K562 (cell line): ENCODE data around the gene MCEE.

Source experiments
- HNRNPUL1 ChIP-seq: fragments of 200-400 bp; formaldehyde crosslinking; IDR thresholded peaks from 2 replicates; pipeline ENCODE4 v1.6.1; 2017; ENCODE audit warnings: low read length
- MAZ ChIP-seq, 2 experiments: fragments of 450-650 bp in 1 of 2; sonication (generic) in 1 of 2; formaldehyde crosslinking; IDR thresholded peaks in 1 of 2; conservative IDR thresholded peaks in 1 of 2; 2 replicates each; pipeline versions ENCODE4 v1.4.0 to v1.5.0; 2020; ENCODE audit warnings: mild to moderate bottlenecking in 1 of 2, missing genetic modification reagents in 1 of 2
- NFE2 ChIP-seq: IDR thresholded peaks from 2 replicates; pipeline ENCODE4 v1.6.1; 2014; ENCODE audit warnings: antibody characterized with exemption, low read depth
- TF ChIP-seq, protein P1 (sequence below), 3 experiments: IDR thresholded peaks in 2 of 3; conservative IDR thresholded peaks in 1 of 3; 2 replicates each; pipeline ENCODE4 v1.5.1; 2011 to 2012; ENCODE audit warnings: low read length in 3 of 3, mild to moderate bottlenecking in 3 of 3, control low read depth in 2 of 3, improper control_type of control experiment in 1 of 3, inconsistent platforms in 1 of 3, low read depth in 1 of 3, mixed read lengths in 1 of 3, moderate library complexity in 1 of 3; ENCODE audit not compliant: insufficient read depth in 2 of 3
- TF ChIP-seq, protein P2 (sequence below): fragments of 450-650 bp; IDR thresholded peaks from 2 replicates; pipeline ENCODE4 v1.6.1; 2016; ENCODE audit warnings: low read depth, mild to moderate bottlenecking, moderate library complexity

DNA sequence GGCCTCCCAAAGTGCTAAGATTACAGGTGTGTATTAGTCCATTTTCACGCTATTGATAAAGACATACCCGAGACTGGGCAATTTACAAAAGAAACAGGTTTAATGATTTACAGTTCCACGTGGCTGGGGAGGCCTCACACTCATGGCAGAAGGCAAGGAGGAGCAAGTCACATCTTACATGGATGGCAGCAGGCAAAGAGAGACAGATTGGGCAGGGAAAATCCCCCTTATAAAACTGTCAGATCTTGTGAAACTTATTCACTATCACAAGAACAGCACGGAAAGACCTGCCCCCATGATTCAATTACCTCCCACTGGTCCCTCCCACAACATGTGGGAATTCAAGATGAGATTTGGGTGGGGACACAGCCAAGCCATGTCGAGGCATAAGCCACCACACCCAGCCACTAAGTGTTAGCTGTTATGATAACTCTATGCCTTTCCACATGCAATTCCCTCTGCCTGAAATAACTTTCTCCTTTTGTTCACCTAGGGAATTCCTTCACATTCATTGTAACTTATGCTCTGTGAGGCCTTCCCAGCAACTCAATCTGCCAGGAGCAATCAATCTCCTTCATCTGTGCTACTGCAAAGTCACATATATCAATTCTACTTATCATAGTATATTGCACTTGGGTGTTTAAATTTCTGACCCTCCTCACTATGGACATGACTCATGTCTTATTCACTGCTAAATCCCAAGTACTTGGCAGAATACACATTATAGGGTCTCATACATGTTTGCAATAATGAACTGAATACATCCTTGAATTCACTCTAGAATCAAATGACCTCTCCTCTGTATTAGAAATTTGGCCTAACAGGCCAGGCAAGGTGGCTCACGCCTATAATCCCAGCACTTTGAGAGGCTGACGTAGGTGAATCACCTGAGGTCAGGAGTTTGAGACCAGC lies 7.4 kb downstream of the MCEE start:
- TF ChIP-seq NFE2 (no peak), MAZ (CRISPR knock-in tag; conservative IDR thresholded peaks at IDR 0.05 in 1 of 2, IDR thresholded peaks at IDR 0.05 in 1 of 2) (no peak), HNRNPUL1 (no peak)
- TF ChIP-seq, protein P1, sequence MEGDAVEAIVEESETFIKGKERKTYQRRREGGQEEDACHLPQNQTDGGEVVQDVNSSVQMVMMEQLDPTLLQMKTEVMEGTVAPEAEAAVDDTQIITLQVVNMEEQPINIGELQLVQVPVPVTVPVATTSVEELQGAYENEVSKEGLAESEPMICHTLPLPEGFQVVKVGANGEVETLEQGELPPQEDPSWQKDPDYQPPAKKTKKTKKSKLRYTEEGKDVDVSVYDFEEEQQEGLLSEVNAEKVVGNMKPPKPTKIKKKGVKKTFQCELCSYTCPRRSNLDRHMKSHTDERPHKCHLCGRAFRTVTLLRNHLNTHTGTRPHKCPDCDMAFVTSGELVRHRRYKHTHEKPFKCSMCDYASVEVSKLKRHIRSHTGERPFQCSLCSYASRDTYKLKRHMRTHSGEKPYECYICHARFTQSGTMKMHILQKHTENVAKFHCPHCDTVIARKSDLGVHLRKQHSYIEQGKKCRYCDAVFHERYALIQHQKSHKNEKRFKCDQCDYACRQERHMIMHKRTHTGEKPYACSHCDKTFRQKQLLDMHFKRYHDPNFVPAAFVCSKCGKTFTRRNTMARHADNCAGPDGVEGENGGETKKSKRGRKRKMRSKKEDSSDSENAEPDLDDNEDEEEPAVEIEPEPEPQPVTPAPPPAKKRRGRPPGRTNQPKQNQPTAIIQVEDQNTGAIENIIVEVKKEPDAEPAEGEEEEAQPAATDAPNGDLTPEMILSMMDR (IDR thresholded peaks at IDR 0.05 in 2 of 3, conservative IDR thresholded peaks at IDR 0.05 in 1 of 3; ENCODE audit: insufficient read depth in 2 of 3, low read depth in 1 of 3, low read length in 3 of 3), result no peak
- TF ChIP-seq, protein P2, sequence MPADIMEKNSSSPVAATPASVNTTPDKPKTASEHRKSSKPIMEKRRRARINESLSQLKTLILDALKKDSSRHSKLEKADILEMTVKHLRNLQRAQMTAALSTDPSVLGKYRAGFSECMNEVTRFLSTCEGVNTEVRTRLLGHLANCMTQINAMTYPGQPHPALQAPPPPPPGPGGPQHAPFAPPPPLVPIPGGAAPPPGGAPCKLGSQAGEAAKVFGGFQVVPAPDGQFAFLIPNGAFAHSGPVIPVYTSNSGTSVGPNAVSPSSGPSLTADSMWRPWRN, result no peak
